ENCODE data around the gene PARP1. TPM values are rescaled to one million over a fixed set of nuclear protein-coding genes. Genes with fewer than 3 reads are reported as not detected.
A peak's percentile ranks its signal among the peaks of the same experiment; 100 is the strongest.

The PARP1 gene
- total RNA-seq, 6 experiments from 2014 or later = 62.5 to 95.6 (median 91.9) TPM

DNA sequence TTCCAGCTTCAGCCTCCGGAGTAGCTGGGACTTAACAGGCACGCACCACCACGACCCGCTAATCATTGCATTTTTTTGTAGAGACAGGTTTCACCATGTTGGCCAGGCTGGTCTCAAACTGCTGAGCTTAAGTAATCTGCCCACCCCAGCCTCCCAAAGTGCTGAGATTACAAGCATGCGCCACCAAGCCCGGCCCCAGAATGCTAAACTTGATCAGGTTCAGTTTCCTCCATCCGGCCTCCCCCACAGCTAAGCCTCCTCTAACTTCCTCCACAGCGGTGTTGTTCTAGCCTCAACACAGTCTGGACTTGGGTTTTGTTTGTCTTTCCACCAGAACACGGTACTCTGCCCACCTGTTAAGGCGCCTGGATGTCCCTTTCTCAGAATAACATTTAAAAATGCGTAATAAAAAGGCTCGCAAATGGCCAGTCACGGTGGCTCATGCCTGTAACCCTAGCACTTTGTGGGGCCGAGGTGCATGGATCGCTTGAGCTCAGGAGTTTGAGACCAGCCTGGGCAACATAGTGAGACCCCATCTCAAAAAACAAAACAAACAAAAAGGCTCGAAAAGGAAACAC lies 2.4 kb downstream of the PARP1 start:
- no peak for DNase-seq
- Mint-ChIP-seq H3K27me3 (ENCODE audit: insufficient read depth) (peaks cover 6% of the 10 kb centered on the region), H3K4me1 (ENCODE audit: low read depth) (peaks cover 41% of the 10 kb centered on the region), H3K27ac (no peak overlapping the region), H3K36me3 (ENCODE audit: low read depth) (peaks cover 13% of the 10 kb centered on the region), H3K4me3 (peak overlapping the region; percentile 99), H3K9me3 (no peaks in the 10 kb centered on the region)
- no peak for TF ChIP-seq CTCF (IDR thresholded peaks at IDR 0.05)

GRCh38 chr1:226404904-226405222 lies 3.0 kb downstream of the PARP1 start:
- H3K36me3 Mint-ChIP-seq (ENCODE audit: low read depth) = peaks cover 19% of the 10 kb centered on the region
- peaks cover 3% of the 10 kb centered on the region for H3K27me3 Mint-ChIP-seq (ENCODE audit: insufficient read depth)
- TF ChIP-seq CTCF (IDR thresholded peaks at IDR 0.05) = no peak
- no peak for DNase-seq
- no peak overlapping the region for H3K27ac Mint-ChIP-seq
- no peaks in the 10 kb centered on the region for H3K9me3 Mint-ChIP-seq
- no peak overlapping the region for H3K4me3 Mint-ChIP-seq
- H3K4me1 Mint-ChIP-seq (ENCODE audit: low read depth) = peaks cover 41% of the 10 kb centered on the region

- TF ChIP-seq CTCF (IDR thresholded peaks at IDR 0.05) = no peak
- Mint-ChIP-seq H3K9me3 (no peaks in the 10 kb centered on the region), H3K36me3 (ENCODE audit: low read depth) (peaks cover 25% of the 10 kb centered on the region), H3K4me1 (ENCODE audit: low read depth) (peaks cover 41% of the 10 kb centered on the region), H3K4me3 (0 out of 2 replicates have a peak overlapping the region, but pooled peaks have one; percentile 7), H3K27ac (peak overlapping the region; percentile 51), H3K27me3 (ENCODE audit: insufficient read depth) (peaks cover 2% of the 10 kb centered on the region)
- DNase-seq = peak; percentile 40
These were observed 3.6 kb downstream of the PARP1 start for GRCh38 chr1:226404063-226404903.

- H3K27me3 Mint-ChIP-seq (ENCODE audit: insufficient read depth) = peaks cover 2% of the 10 kb centered on the region
- peak; percentile 21 for DNase-seq
- H3K4me1 Mint-ChIP-seq (ENCODE audit: low read depth) = peaks cover 41% of the 10 kb centered on the region
- no peaks in the 10 kb centered on the region for H3K9me3 Mint-ChIP-seq
- peaks cover 26% of the 10 kb centered on the region for H3K36me3 Mint-ChIP-seq (ENCODE audit: low read depth)
- 0 out of 2 replicates have a peak overlapping the region, but pooled peaks have one; percentile 7 for H3K4me3 Mint-ChIP-seq
- peak; percentile 66 for TF ChIP-seq CTCF (IDR thresholded peaks at IDR 0.05)
- peak overlapping the region; percentile 51 for H3K27ac Mint-ChIP-seq
These were observed 4.5 kb downstream of the PARP1 start for GRCh38 chr1:226403201-226404034.

DNA sequence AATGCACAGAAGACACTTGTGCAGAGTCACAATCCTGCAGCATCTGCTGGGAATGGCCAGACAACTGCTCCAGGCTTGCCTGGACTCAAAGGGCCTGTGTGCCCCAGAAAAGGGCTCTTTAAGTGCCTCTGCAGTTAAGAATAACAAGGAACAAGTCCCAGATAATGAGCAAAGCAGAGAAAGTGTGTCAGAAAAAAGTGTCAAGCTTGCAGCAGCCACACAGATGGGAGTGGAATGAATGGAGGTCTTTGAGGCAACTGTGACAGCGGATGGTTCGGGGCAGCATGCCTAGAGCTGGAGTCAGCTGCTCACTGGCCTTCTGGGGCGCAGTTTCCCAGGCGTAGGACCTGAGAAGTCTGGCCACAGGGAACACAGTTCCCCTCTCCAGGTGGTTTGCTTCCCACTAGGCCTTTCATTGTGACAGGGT lies 5.1 kb downstream of the PARP1 start:
- H3K27me3 Mint-ChIP-seq (ENCODE audit: insufficient read depth) = peaks cover under 1% of the 10 kb centered on the region
- H3K27ac Mint-ChIP-seq = no peak overlapping the region
- peaks cover 31% of the 10 kb centered on the region for H3K36me3 Mint-ChIP-seq (ENCODE audit: low read depth)
- no peak overlapping the region for H3K4me3 Mint-ChIP-seq
- H3K4me1 Mint-ChIP-seq (ENCODE audit: low read depth) = peaks cover 41% of the 10 kb centered on the region
- DNase-seq = no peak
- H3K9me3 Mint-ChIP-seq = no peaks in the 10 kb centered on the region
- no peak for TF ChIP-seq CTCF (IDR thresholded peaks at IDR 0.05)
